Measurements from ENCODE around the gene MGAT3.

MGAT3 gene

GRCh38 chr22:39530692-39531331 is 74.0 kb downstream of the MGAT3 start:
- H3K27me3 ChIP-seq (ENCODE audit: insufficient read depth, poor library complexity, severe bottlenecking) = no peaks in the 10 kb centered on the region
- DNase-seq (ENCODE audit: low read depth in 1 of 2, low spot score in 1 of 2) = peak; percentile 73 to 85
- H3K4me3 ChIP-seq (replicated peaks; ENCODE audit: insufficient read depth, low read length) = peak overlapping the region; percentile 62
- TF ChIP-seq CTCF (IDR thresholded peaks at IDR 0.05; ENCODE audit: insufficient read depth, low read length) (no peak), SPI1 (IDR thresholded peaks at IDR 0.05; ENCODE audit: borderline replicate concordance, low read depth) (no peak), REST (IDR thresholded peaks at IDR 0.05; ENCODE audit: insufficient replicate concordance, low read depth) (no peak), POLR2AphosphoS5 (IDR thresholded peaks at IDR 0.05; ENCODE audit: low read depth) (no peak), GABPA (IDR thresholded peaks at IDR 0.05; ENCODE audit: low read depth) (no peak)
- peak overlapping the region; percentile 93 for H3K27ac ChIP-seq (replicated peaks)

- Histone ChIP-seq H3K27ac (replicated peaks) (peak within 1 kb of the TSS; percentile 93), H3K4me3 (replicated peaks; ENCODE audit: insufficient read depth, low read length) (peak within 1 kb of the TSS; percentile 62), H3K27me3 (ENCODE audit: insufficient read depth, poor library complexity, severe bottlenecking) (no peaks in the 10 kb centered on the region)
- TF ChIP-seq SPI1 (IDR thresholded peaks at IDR 0.05; ENCODE audit: borderline replicate concordance, low read depth) = peak; percentile 85; the same call in 1 of the 2 replicates
- TF ChIP-seq REST (IDR thresholded peaks at IDR 0.05; ENCODE audit: insufficient replicate concordance, low read depth) = peak; percentile 20
- TF ChIP-seq POLR2AphosphoS5 (IDR thresholded peaks at IDR 0.05; ENCODE audit: low read depth) = peak; percentile 82
- TF ChIP-seq GABPA (IDR thresholded peaks at IDR 0.05; ENCODE audit: low read depth) = peak; percentile 93
- TF ChIP-seq CTCF (IDR thresholded peaks at IDR 0.05; ENCODE audit: insufficient read depth, low read length) = no peak
- DNase-seq (ENCODE audit: low read depth in 1 of 2, low spot score in 1 of 2) = peak; percentile 100
These were observed 75.6 kb downstream of the MGAT3 start, which contains the start of gene RPS19BP1 for GRCh38 chr22:39532215-39533073. Gene RPS19BP1 (minus strand): TSS chr22:39532748. CDS start chr22:39532738, 10 bp downstream.

GRCh38 chr22:39534092-39534506 is 77.3 kb downstream of the MGAT3 start:
- TF ChIP-seq SPI1 (IDR thresholded peaks at IDR 0.05; ENCODE audit: borderline replicate concordance, low read depth) (no peak), GABPA (IDR thresholded peaks at IDR 0.05; ENCODE audit: low read depth) (no peak)
- no peak for DNase-seq (ENCODE audit: low read depth in 1 of 2, low spot score in 1 of 2)
- Histone ChIP-seq H3K27me3 (ENCODE audit: insufficient read depth, poor library complexity, severe bottlenecking) (no peaks in the 10 kb centered on the region), H3K27ac (replicated peaks) (no peak overlapping the region), H3K4me3 (replicated peaks; ENCODE audit: insufficient read depth, low read length) (no peak overlapping the region)
